DOHH2 (cell line): ENCODE data around the gene TPRG1L.
A peak's percentile ranks its signal among the peaks of the same experiment; 100 is the strongest.

Experiments
- H3F3A ChIP-seq: fragments of 200-600 bp; sonication (generic), shearing (Covaris generic); 2 replicates; pipeline ENCODE4 v1.6.0; 2016; ENCODE audit warnings: antibody characterized with exemption, mild to moderate bottlenecking; ENCODE audit not compliant: control insufficient read depth, insufficient read depth
- H3K27ac ChIP-seq: fragments of 200-600 bp; sonication (generic); 2 replicates; pipeline ENCODE4 v1.5.1; 2014; ENCODE audit warnings: low read depth, mild to moderate bottlenecking, low read length, moderate library complexity
- H3K27me3 ChIP-seq: fragments of 200-600 bp; sonication (generic); 2 replicates; pipeline ENCODE4 v1.6.1; 2014; ENCODE audit warnings: mild to moderate bottlenecking, low read length, mixed read lengths; ENCODE audit not compliant: control insufficient read depth
- H3K36me3 ChIP-seq: fragments of 200-600 bp; sonication (generic); 2 replicates; pipeline ENCODE4 v1.6.1; 2014; ENCODE audit warnings: mild to moderate bottlenecking, low read length, moderate library complexity, mixed read lengths; ENCODE audit not compliant: control insufficient read depth
- H3K4me1 ChIP-seq: fragments of 200-600 bp; sonication (generic); 2 replicates; pipeline ENCODE4 v1.6.1; 2014; ENCODE audit warnings: mild to moderate bottlenecking, low read length, mixed read lengths; ENCODE audit not compliant: control insufficient read depth
- H3K4me2 ChIP-seq: fragments of 200-600 bp; sonication (generic); 2 replicates; pipeline ENCODE4 v1.6.0; 2014; ENCODE audit warnings: mild to moderate bottlenecking, low read length, moderate library complexity
- H3K4me3 ChIP-seq: fragments of 200-600 bp; sonication (generic); 2 replicates; pipeline ENCODE4 v1.5.1; 2014; ENCODE audit warnings: mild to moderate bottlenecking, low read length, mixed read lengths
- H3K79me2 ChIP-seq: fragments of 200-600 bp; sonication (generic); 2 replicates; pipeline ENCODE4 v1.6.1; 2014; ENCODE audit warnings: mild to moderate bottlenecking, low read length, mixed read lengths; ENCODE audit not compliant: control insufficient read depth
- H3K9me2 ChIP-seq: fragments of 200-600 bp; sonication (generic); replicated peaks from 2 replicates; pipeline ENCODE4 v1.6.1; 2014; ENCODE audit warnings: mild to moderate bottlenecking, low read length, mixed read lengths; ENCODE audit not compliant: control insufficient read depth
- H3K9me3 ChIP-seq: fragments of 200-600 bp; sonication (generic); 2 replicates; pipeline ENCODE4 v1.6.1; 2014; ENCODE audit warnings: antibody characterized with exemption, low read length, mixed read lengths; ENCODE audit not compliant: control insufficient read depth, insufficient read depth
- H4K20me1 ChIP-seq: fragments of 200-600 bp; sonication (generic); 2 replicates; pipeline ENCODE4 v1.6.0; 2014; ENCODE audit warnings: low read depth, mild to moderate bottlenecking, antibody characterized with exemption, low read length, moderate library complexity; ENCODE audit not compliant: control insufficient read depth, insufficient read depth
- CTCF ChIP-seq: fragments of 200-600 bp; sonication (generic); IDR thresholded peaks from one replicate; pipeline ENCODE4 v1.5.1; 2014; ENCODE audit warnings: antibody characterized with exemption, mild to moderate bottlenecking, low read depth, low read length; ENCODE audit not compliant: poor library complexity, severe bottlenecking
- EZH2phosphoT487 ChIP-seq: fragments of 200-600 bp; sonication (generic); IDR thresholded peaks from 2 replicates; pipeline ENCODE4 v1.6.1; 2017; ENCODE audit warnings: borderline replicate concordance, mild to moderate bottlenecking, antibody characterized with exemption, low read length, moderate library complexity, mixed read lengths

The TPRG1L gene

GRCh38 chr1:3654549-3655281 is 29.9 kb downstream of the TPRG1L start:
- Histone ChIP-seq H3K36me3 (no peaks in the 10 kb centered on the region; the same call in 1 of the 2 replicates), H3K27me3 (no peaks in the 10 kb centered on the region), H3K9me3 (no peaks in the 10 kb centered on the region), H3K4me1 (peaks cover 70% of the 10 kb centered on the region), H3K9me2 (no peaks in the 10 kb centered on the region), H3F3A (peaks cover 5% of the 10 kb centered on the region; the same call in 1 of the 2 replicates), H3K79me2 (peaks cover 69% of the 10 kb centered on the region), H3K27ac (no peak overlapping the region), H3K4me3 (peak overlapping the region; percentile 58), H4K20me1 (no peaks in the 10 kb centered on the region), H3K4me2 (peak overlapping the region; percentile 69)
- TF ChIP-seq EZH2phosphoT487 (no peak), CTCF (no peak)

- Histone ChIP-seq H3K4me2 (peak overlapping the region; percentile 69), H3K9me3 (no peaks in the 10 kb centered on the region), H3K79me2 (peaks cover 86% of the 10 kb centered on the region), H3K9me2 (no peaks in the 10 kb centered on the region), H3K4me1 (peaks cover 84% of the 10 kb centered on the region), H3K27me3 (no peaks in the 10 kb centered on the region), H3K4me3 (peak overlapping the region; percentile 58), H3K27ac (peak overlapping the region; percentile 52), H4K20me1 (no peaks in the 10 kb centered on the region), H3K36me3 (no peaks in the 10 kb centered on the region; the same call in 1 of the 2 replicates), H3F3A (peaks cover 5% of the 10 kb centered on the region; the same call in 1 of the 2 replicates)
- no peak for TF ChIP-seq EZH2phosphoT487
- no peak for TF ChIP-seq CTCF
Observed at GRCh38 chr1:3656450-3657095, 31.8 kb downstream of the TPRG1L start.

- H3K4me2 ChIP-seq: no peak overlapping the region
- no peaks in the 10 kb centered on the region for H3K27me3 ChIP-seq
Observed at GRCh38 chr1:3657096-3657475, 32.3 kb downstream of the TPRG1L start.

More at GRCh38 chr1:3657096-3657475, 32.3 kb downstream of the TPRG1L start:
- H3F3A ChIP-seq: peaks cover 5% of the 10 kb centered on the region; the same call in 1 of the 2 replicates
- H3K9me3 ChIP-seq: no peaks in the 10 kb centered on the region
- peaks cover 80% of the 10 kb centered on the region for H3K4me1 ChIP-seq
- H3K36me3 ChIP-seq: no peaks in the 10 kb centered on the region; the same call in 1 of the 2 replicates
- H3K27ac ChIP-seq: no peak overlapping the region
- no peaks in the 10 kb centered on the region for H4K20me1 ChIP-seq
- no peaks in the 10 kb centered on the region for H3K9me2 ChIP-seq
- H3K79me2 ChIP-seq: peaks cover 89% of the 10 kb centered on the region
- no peak overlapping the region for H3K4me3 ChIP-seq
- TF ChIP-seq EZH2phosphoT487 (no peak), CTCF (no peak)
